Glutamatergic neuron (in vitro differentiated cells): ENCODE data around the gene ZCCHC4. TPM values are rescaled to one million over a fixed set of nuclear protein-coding genes. Genes with fewer than 3 reads are reported as not detected.

Experiments
- DNase-seq: peaks from one replicate; pipeline ENCODE4 v3.0.0; 2022
- H3K27ac Mint-ChIP-seq: one replicate; pipeline ENCODE4 v1.8.0; 2020; ENCODE audit warnings: mild to moderate bottlenecking, mixed read lengths, inconsistent platforms; ENCODE audit not compliant: unreplicated experiment
- H3K27me3 Mint-ChIP-seq: one replicate; pipeline ENCODE4 v1.8.0; 2020; ENCODE audit warnings: mild to moderate bottlenecking, moderate library complexity, mixed read lengths, inconsistent platforms; ENCODE audit not compliant: unreplicated experiment
- H3K36me3 Mint-ChIP-seq: one replicate; pipeline ENCODE4 v1.8.0; 2020; ENCODE audit warnings: mild to moderate bottlenecking, mixed read lengths, inconsistent platforms; ENCODE audit not compliant: unreplicated experiment
- H3K4me1 Mint-ChIP-seq: one replicate; pipeline ENCODE4 v1.8.0; 2020; ENCODE audit warnings: mild to moderate bottlenecking, low read depth, mixed read lengths, inconsistent platforms; ENCODE audit not compliant: unreplicated experiment
- H3K4me3 Mint-ChIP-seq: one replicate; pipeline ENCODE4 v1.8.0; 2020; ENCODE audit warnings: mild to moderate bottlenecking, mixed read lengths, inconsistent platforms; ENCODE audit not compliant: unreplicated experiment
- H3K9me3 Mint-ChIP-seq: one replicate; pipeline ENCODE4 v1.8.0; 2020; ENCODE audit warnings: mild to moderate bottlenecking, moderate library complexity, mixed read lengths, inconsistent platforms; ENCODE audit not compliant: unreplicated experiment
- total RNA-seq: library from RNA; stranded (reverse); fragmentation: NEBNext Ultra II Directional; extraction: Animal tissue kit (Norgen Biotek cat#: 25700); gene quantifications from one replicate; pipeline ENCODE4 v1.2.1, GENCODE V29; 2021; ENCODE audit not compliant: unreplicated experiment
- TF ChIP-seq, protein P1 (sequence below): fragments of 200-600 bp; sonication (generic); IDR thresholded peaks from one replicate; pipeline ENCODE4 v1.5.0; 2021; ENCODE audit not compliant: partially characterized antibody, unreplicated experiment

The ZCCHC4 gene
- total RNA-seq, 1 donor from 2014 or later, result 7.4 TPM

DNA sequence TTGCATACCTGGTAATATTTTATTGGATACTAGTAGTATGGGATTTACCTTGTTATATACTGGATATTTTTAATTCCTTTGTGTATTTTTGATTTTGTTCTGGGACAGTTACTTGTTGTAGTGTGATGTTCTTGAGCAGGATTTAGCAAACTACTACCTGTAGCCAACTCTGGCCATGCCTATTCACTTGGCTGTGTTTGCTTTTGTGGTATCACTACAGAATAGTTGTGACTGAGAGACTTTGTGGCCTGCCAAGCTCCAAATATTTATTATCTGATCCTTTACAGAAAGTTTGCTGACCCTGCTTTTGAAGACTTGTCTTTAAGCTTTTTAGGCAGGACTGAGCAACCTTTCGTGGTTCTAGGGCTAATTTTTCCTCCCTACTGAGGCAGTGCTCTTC lies 17.8 kb downstream of the ZCCHC4 start:
- Mint-ChIP-seq H3K9me3 (no peaks in the 10 kb centered on the region), H3K27ac (no peak overlapping the region), H3K4me1 (peaks cover 2% of the 10 kb centered on the region), H3K36me3 (no peaks in the 10 kb centered on the region), H3K4me3 (no peak overlapping the region), H3K27me3 (no peaks in the 10 kb centered on the region)
- DNase-seq, result no peak
- TF ChIP-seq, protein P1, sequence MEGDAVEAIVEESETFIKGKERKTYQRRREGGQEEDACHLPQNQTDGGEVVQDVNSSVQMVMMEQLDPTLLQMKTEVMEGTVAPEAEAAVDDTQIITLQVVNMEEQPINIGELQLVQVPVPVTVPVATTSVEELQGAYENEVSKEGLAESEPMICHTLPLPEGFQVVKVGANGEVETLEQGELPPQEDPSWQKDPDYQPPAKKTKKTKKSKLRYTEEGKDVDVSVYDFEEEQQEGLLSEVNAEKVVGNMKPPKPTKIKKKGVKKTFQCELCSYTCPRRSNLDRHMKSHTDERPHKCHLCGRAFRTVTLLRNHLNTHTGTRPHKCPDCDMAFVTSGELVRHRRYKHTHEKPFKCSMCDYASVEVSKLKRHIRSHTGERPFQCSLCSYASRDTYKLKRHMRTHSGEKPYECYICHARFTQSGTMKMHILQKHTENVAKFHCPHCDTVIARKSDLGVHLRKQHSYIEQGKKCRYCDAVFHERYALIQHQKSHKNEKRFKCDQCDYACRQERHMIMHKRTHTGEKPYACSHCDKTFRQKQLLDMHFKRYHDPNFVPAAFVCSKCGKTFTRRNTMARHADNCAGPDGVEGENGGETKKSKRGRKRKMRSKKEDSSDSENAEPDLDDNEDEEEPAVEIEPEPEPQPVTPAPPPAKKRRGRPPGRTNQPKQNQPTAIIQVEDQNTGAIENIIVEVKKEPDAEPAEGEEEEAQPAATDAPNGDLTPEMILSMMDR, result no peak

DNA sequence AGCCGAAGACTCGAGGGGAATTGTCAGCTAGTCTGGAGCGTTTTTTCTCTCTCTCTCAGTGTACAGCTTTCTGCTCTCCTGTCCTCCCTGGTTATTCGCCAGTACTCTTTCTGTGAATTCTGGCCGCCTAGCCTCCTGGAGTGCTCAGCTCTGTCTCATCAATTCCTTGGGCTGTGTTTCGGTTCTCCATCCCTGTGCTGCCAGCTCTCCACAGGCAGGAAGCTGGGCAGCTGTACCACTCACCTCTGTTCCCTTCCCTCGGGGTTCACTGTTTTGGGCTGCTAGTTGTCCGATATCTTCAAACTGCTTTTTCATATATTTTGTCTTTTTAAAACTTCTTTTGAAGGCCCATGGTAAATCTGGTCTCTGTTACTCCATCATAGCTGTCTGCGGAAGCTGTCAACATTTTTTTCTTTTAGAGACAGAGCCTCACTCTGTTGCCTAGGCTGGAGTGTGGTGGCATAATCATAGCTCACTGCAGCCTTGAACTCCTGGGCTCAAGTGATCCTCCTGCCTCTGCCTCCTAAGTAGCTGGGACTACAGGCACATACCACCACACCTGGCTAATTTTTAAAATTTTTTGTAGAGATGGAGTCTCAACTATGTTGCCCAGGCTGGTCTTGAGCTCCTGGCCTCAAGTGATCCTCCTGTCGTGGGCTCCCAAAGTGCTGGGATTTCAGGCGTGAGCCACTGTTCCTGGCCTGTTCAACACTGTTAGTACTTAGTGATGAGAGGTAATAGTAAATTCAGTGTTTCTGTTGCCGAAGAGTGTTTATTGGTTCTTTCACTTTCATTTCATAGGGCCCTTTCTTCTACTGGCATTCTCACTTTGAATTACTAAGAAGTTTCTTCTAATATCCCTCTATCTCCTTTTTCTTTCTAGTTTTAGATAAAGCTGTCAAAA lies 18.6 kb downstream of the ZCCHC4 start:
- Mint-ChIP-seq H3K4me3 (no peak overlapping the region), H3K4me1 (peaks cover 2% of the 10 kb centered on the region), H3K36me3 (no peaks in the 10 kb centered on the region), H3K27me3 (no peaks in the 10 kb centered on the region), H3K9me3 (no peaks in the 10 kb centered on the region), H3K27ac (no peak overlapping the region)
- no peak for DNase-seq
- TF ChIP-seq, protein P1, result no peak

DNA sequence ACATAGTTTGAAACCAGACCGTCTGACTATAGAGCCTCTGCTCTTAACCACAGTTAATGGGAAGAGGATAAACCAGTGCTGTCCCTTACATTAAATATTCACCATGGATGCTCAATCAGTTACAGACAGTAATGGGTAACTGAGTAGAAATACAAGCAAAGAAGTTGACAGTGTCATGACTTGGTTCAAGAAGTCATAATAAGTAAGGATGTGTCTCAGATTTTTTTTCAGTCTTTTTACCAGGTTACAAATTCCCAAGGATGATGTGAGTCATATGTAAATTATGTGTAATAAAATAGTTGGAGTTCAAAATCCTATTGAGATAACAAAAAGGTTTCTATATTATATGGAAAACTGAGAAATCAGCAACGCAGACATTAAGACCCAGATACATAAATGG lies 31.1 kb downstream of the ZCCHC4 start:
- Mint-ChIP-seq H3K27me3 (peaks cover 1% of the 10 kb centered on the region), H3K36me3 (no peaks in the 10 kb centered on the region), H3K4me1 (no peaks in the 10 kb centered on the region), H3K4me3 (no peak overlapping the region), H3K9me3 (no peaks in the 10 kb centered on the region), H3K27ac (no peak overlapping the region)
- TF ChIP-seq, protein P1, result no peak
- no peak for DNase-seq

DNA sequence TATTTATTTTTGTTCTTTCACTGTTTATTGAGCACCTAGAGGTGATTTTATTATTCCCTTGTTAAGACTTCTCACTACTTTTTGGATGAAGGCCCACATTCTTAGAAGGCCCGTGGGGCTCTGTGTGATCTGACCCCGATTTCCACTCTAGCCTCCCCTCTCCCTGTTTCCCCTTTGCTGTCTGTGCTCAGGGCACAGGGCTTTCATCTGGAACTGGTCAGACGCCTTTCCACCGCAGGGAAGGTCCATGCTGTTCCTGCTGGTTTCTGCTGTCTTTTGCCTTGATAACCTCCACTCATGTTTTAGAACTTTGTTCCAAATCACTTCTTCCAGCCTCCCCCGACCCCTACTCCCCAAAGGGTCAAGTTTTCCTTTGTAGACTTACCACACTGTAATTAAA lies 33.2 kb downstream of the ZCCHC4 start:
- TF ChIP-seq, protein P1, result no peak
- Mint-ChIP-seq H3K27me3 (peaks cover 1% of the 10 kb centered on the region), H3K4me1 (no peaks in the 10 kb centered on the region), H3K4me3 (no peak overlapping the region), H3K27ac (no peak overlapping the region), H3K36me3 (no peaks in the 10 kb centered on the region), H3K9me3 (no peaks in the 10 kb centered on the region)
- DNase-seq, result no peak

DNA sequence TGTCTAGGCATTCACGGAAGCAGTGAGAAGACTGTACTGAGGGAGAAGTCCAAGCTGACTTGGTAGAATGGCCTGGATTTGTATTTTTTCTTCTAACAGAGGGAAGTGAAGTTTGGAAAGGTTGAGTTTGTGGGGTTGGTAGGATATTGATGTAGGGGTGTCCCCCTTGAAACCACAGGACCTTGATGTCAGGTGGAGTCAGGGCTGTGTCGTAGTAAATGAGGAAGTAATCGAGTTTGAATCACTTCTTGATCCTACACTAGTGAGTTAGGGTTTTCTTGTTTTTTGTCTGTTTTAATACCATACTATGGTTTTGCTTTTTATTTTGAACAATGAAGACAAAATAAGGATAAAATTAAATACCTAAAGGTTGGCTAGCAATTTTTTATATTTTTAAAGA lies 34.3 kb downstream of the ZCCHC4 start:
- DNase-seq, result no peak
- Mint-ChIP-seq H3K4me1 (no peaks in the 10 kb centered on the region), H3K4me3 (no peak overlapping the region), H3K9me3 (no peaks in the 10 kb centered on the region), H3K27me3 (no peaks in the 10 kb centered on the region), H3K27ac (no peak overlapping the region), H3K36me3 (no peaks in the 10 kb centered on the region)
- TF ChIP-seq, protein P1, result no peak
